Hepatic stellate cell (primary cell): ENCODE results near the gene RHBDF1.

ENCODE experiments used
- DNase-seq: peaks from one replicate; pipeline ENCODE4 v3.0.0; 2011; ENCODE audit warnings: low spot score

RHBDF1 gene

GRCh38 chr16:72561-73548, at the start of gene RHBDF1:
Gene RHBDF1 (minus strand): TSS chr16:72631. CDS start chr16:65015, 7,616 bp downstream.
- peak; percentile 89 for DNase-seq

- DNase-seq, result no peak
Observed at GRCh38 chr16:120756-121155, 48.3 kb upstream of the RHBDF1 start.

- DNase-seq, result no peak
Observed at GRCh38 chr16:119835-120491, 47.5 kb upstream of the RHBDF1 start.

GRCh38 chr16:119295-119694, 46.9 kb upstream of the RHBDF1 start:
- DNase-seq, result no peak

- no peak for DNase-seq
Observed at GRCh38 chr16:118857-119256, 46.4 kb upstream of the RHBDF1 start.

GRCh38 chr16:117379-118365, 45.2 kb upstream of the RHBDF1 start:
- DNase-seq, result peak; percentile 74

GRCh38 chr16:116015-116414, 43.6 kb upstream of the RHBDF1 start:
- DNase-seq, result no peak

GRCh38 chr16:114327-114726, 41.9 kb upstream of the RHBDF1 start:
- no peak for DNase-seq

- DNase-seq, result no peak
Observed at GRCh38 chr16:112153-112840, 39.9 kb upstream of the RHBDF1 start.

GRCh38 chr16:106623-107324, 34.3 kb upstream of the RHBDF1 start:
- peak; percentile 80 for DNase-seq

GRCh38 chr16:105521-105920, 33.1 kb upstream of the RHBDF1 start:
- DNase-seq, result no peak

- DNase-seq, result no peak
Observed at GRCh38 chr16:104928-105327, 32.5 kb upstream of the RHBDF1 start.

- no peak for DNase-seq
Observed at GRCh38 chr16:104355-104754, 31.9 kb upstream of the RHBDF1 start.

GRCh38 chr16:102060-102855, 29.8 kb upstream of the RHBDF1 start:
- DNase-seq, result peak; percentile 48

- DNase-seq, result no peak
Observed at GRCh38 chr16:101586-101985, 29.2 kb upstream of the RHBDF1 start.

GRCh38 chr16:100989-101388, 28.6 kb upstream of the RHBDF1 start:
- no peak for DNase-seq

- peak; percentile 44 for DNase-seq
Observed at GRCh38 chr16:97822-98221, 25.4 kb upstream of the RHBDF1 start.

GRCh38 chr16:96935-97381, 24.5 kb upstream of the RHBDF1 start:
- peak; percentile 97 for DNase-seq

- DNase-seq, result no peak
Observed at GRCh38 chr16:94918-95265, 22.5 kb upstream of the RHBDF1 start.
